GM21360 (cell line): ENCODE measurements around the gene MAEA.
"Not testable (repeated sequence)": the region's sequence is repeated elsewhere in the genome, so short reads cannot be mapped to it uniquely, and the experiment has no call there.

ENCODE experiments used
- ATAC-seq: cut with Tn5 transposase; IDR thresholded peaks from one replicate; pipeline ENCODE4 v1.9.1; 2021; ENCODE audit warnings: mild to moderate bottlenecking, moderate library complexity; ENCODE audit not compliant: unreplicated experiment

MAEA gene

GRCh38 chr4:1364217-1364616 is 74.5 kb downstream of the MAEA start:
- ATAC-seq = no peak

- ATAC-seq = no peak
Observed at GRCh38 chr4:1364748-1365147, 75.1 kb downstream of the MAEA start.

- ATAC-seq = no peak
Observed at GRCh38 chr4:1365271-1366178, 75.8 kb downstream of the MAEA start.

GRCh38 chr4:1366371-1367229 is 76.9 kb downstream of the MAEA start:
- ATAC-seq = no peak

- ATAC-seq = no peak
Observed at GRCh38 chr4:1367230-1367935, 77.7 kb downstream of the MAEA start.

GRCh38 chr4:1367936-1368289 is 78.2 kb downstream of the MAEA start:
- no peak for ATAC-seq

- ATAC-seq = no peak
Observed at GRCh38 chr4:1368421-1369090, 78.9 kb downstream of the MAEA start.

GRCh38 chr4:1369091-1369450 is 79.4 kb downstream of the MAEA start:
- no peak for ATAC-seq

GRCh38 chr4:1369479-1370079 is 79.9 kb downstream of the MAEA start:
- ATAC-seq = no peak

- no peak for ATAC-seq
Observed at GRCh38 chr4:1370321-1371124, 80.8 kb downstream of the MAEA start.

- no peak for ATAC-seq
Observed at GRCh38 chr4:1371176-1372165, 81.8 kb downstream of the MAEA start.

GRCh38 chr4:1372576-1372975 is 82.9 kb downstream of the MAEA start:
- ATAC-seq = not testable (repeated sequence)

- no peak for ATAC-seq
Observed at GRCh38 chr4:1373892-1374705, 84.4 kb downstream of the MAEA start.

- no peak for ATAC-seq
Observed at GRCh38 chr4:1374706-1375045, 85.0 kb downstream of the MAEA start.

- ATAC-seq = no peak
Observed at GRCh38 chr4:1375051-1375721, 85.5 kb downstream of the MAEA start.

- ATAC-seq = no peak
Observed at GRCh38 chr4:1375761-1376322, 86.2 kb downstream of the MAEA start.

- ATAC-seq = no peak
Observed at GRCh38 chr4:1376391-1376840, 86.7 kb downstream of the MAEA start.
